A549 (cell line): Measurements from ENCODE around the gene ANKRD9.

Source experiments
- ESRRA ChIP-seq: fragments of 150-350 bp; IDR thresholded peaks from 2 replicates; pipeline ENCODE4 v1.6.1; 2014; ENCODE audit warnings: mild to moderate bottlenecking, low read length, borderline replicate concordance
- JUNB ChIP-seq: fragments of >200 bp; sonication (Bioruptor Twin); formaldehyde crosslinking; IDR thresholded peaks from 2 replicates; pipeline ENCODE4 v1.6.1; 2016
- MAZ ChIP-seq: fragments of 150-350 bp; IDR thresholded peaks from 2 replicates; pipeline ENCODE4 v1.6.1; 2014; ENCODE audit warnings: antibody characterized with exemption, low read depth, low read length, borderline replicate concordance
- TF ChIP-seq, protein P1 (sequence below): fragments of >200 bp; sonication (Bioruptor Twin); formaldehyde crosslinking; IDR thresholded peaks from 3 replicates; pipeline ENCODE4 v1.5.1; 2016

DNA sequence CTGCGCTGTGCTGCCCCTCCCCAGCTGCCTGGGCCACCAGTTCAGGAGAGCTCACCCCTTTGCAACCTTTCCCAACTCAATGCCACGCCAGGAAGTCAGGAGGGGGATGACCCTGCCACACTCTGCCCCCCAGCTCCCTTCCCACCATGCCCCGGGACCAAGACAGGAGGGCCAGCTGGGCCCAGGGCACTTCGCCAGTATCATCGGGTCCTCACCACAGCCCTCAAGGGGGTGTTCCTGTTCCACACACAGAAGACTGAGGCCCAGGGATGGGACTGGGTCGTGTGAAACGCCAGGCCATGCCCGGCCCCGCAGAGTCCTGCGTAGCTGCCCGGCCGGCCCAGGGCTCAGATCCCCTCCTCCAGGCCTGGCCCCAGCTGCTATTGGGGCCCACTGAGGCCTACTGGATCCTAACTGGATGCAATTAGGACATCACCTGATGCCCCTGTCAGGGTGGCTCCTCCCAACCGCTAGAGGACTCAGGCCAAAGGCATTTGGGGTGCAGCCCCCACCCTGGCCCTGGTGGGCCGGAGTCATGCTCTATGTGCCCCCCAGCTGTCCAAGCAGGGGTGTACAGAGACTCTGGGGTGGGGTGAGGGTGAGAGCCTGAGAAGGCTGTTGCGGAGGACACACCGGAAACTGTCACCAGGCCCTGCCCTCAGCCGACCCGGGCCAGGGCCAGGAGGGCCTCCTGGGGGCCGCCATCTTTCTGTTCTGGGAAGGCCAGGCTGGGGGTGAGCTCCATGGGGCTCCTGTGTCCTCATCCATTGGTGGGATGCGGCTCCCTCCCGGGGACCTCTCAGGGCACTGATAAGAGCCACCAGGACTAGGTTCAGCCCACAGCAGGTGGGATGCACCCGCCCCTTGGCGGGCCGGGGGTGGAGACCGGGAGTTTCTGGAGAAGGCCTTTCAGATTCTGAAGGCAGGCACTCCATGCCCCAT, 29.3 kb upstream of the ANKRD9 start:
- TF ChIP-seq, protein P1, sequence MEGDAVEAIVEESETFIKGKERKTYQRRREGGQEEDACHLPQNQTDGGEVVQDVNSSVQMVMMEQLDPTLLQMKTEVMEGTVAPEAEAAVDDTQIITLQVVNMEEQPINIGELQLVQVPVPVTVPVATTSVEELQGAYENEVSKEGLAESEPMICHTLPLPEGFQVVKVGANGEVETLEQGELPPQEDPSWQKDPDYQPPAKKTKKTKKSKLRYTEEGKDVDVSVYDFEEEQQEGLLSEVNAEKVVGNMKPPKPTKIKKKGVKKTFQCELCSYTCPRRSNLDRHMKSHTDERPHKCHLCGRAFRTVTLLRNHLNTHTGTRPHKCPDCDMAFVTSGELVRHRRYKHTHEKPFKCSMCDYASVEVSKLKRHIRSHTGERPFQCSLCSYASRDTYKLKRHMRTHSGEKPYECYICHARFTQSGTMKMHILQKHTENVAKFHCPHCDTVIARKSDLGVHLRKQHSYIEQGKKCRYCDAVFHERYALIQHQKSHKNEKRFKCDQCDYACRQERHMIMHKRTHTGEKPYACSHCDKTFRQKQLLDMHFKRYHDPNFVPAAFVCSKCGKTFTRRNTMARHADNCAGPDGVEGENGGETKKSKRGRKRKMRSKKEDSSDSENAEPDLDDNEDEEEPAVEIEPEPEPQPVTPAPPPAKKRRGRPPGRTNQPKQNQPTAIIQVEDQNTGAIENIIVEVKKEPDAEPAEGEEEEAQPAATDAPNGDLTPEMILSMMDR, result no peak
- TF ChIP-seq JUNB (no peak), ESRRA (no peak), MAZ (no peak)
